Measurements from ENCODE around the gene SUCNR1.
"Not testable (repeated sequence)": the region's sequence is repeated elsewhere in the genome, so short reads cannot be mapped to it uniquely, and the experiment has no call there.

SUCNR1 gene, protein sequence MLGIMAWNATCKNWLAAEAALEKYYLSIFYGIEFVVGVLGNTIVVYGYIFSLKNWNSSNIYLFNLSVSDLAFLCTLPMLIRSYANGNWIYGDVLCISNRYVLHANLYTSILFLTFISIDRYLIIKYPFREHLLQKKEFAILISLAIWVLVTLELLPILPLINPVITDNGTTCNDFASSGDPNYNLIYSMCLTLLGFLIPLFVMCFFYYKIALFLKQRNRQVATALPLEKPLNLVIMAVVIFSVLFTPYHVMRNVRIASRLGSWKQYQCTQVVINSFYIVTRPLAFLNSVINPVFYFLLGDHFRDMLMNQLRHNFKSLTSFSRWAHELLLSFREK

DNA sequence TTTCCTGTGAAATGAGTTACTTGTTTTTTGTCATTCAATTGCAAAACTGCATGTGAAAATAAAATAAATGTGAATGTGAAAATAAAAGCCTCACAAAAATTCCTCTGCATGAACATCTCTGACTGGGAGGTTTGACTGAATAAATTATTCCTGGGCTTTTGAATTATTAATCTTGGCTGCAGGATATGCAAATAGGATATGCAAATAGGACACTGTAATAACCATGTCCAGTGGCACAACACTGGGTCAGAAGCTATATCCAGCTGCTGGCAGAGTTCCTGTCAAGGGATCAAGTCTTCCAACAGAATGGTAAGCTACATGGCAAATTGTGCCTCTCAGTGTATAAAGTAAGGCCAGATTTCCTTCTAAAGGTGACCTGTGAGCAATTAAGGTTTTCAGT lies at the start of gene SUCNR1:
Gene SUCNR1 (plus strand): TSS at position 246 of the 400 bp plus-strand sequence. CDS start 6,250 bp downstream, outside the sequence.
- no peak for FAIRE-seq
- no peak for DNase-seq (ENCODE audit: low spot score)

DNA sequence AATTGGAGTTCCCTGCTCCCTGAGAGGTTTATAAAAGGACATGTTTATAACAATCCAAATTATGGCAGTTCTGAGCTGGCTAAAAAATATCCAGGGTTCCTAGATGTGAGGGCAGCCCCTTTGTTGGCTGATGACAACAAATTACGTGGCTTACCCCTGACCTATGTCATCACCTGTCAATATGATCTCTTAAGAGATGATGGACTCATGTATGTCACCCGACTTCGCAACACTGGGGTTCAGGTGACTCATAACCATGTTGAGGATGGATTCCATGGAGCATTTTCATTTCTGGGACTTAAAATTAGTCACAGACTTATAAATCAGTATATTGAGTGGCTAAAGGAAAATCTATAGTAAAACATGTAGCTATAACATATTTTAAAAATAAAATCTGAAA lies 45.6 kb upstream of the SUCNR1 start:
- FAIRE-seq, result no peak
- DNase-seq (ENCODE audit: low spot score), result no peak

DNA sequence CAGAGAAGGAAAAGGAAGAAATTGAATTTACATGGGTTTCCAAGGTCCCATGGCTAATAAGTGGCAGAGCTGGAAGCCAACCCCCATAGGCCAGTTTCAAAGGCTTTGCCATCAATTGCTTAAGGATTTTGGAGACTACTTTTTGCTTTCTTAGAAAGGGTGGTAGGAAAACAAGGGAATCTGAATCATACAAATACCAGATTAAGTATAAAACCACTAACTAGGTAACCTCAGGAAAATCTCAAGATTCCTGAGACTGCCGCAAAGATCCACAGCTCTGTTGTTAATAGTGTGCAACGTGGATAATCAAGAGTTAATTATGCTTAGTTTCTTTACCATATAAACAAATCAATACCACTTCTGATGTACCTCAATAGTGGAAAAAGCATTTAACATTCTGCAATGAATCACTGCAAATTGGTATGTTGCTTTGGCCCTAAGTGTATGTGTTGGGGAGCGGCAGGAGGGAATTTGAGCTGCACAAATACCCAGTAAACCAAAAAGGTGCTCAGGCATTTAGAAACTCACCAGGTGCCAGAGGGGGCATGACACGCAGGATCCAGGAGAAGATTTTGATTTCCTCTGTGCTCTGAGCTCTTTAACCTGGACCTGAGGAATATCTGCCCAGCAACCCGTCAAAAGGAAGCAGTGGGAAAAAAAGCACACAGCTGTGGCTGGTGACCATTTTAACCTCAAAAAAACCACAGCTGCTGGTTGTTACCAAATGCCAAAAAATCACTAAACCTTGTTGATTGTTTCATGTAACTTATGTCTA lies 37.5 kb upstream of the SUCNR1 start:
- peak; percentile 27 for DNase-seq (ENCODE audit: low spot score)

DNA sequence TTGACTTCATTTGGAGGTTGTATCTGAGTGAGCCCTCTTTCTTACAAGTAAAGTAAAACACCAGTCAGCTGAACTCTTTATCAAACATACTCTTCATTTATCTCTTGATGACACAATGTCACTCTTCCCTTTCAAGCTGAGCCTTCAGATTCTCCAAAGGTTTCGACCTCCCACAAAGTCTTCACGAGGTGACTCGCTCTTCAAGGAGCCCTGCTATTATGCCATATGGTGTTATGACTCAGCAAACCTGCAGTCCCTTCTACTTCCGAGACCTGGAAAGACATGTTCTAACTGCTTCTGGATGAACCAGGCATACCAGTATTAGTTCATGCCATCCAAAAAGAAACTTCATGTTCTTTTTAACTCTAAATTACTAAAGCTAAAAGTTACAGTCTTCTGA lies 36.4 kb upstream of the SUCNR1 start:
- peak; percentile 91 for FAIRE-seq
- DNase-seq (ENCODE audit: low spot score), result peak; percentile 85

More for the DNA sequence above, 37.5 kb upstream of the SUCNR1 start:
- FAIRE-seq, result peak; percentile 90

DNA sequence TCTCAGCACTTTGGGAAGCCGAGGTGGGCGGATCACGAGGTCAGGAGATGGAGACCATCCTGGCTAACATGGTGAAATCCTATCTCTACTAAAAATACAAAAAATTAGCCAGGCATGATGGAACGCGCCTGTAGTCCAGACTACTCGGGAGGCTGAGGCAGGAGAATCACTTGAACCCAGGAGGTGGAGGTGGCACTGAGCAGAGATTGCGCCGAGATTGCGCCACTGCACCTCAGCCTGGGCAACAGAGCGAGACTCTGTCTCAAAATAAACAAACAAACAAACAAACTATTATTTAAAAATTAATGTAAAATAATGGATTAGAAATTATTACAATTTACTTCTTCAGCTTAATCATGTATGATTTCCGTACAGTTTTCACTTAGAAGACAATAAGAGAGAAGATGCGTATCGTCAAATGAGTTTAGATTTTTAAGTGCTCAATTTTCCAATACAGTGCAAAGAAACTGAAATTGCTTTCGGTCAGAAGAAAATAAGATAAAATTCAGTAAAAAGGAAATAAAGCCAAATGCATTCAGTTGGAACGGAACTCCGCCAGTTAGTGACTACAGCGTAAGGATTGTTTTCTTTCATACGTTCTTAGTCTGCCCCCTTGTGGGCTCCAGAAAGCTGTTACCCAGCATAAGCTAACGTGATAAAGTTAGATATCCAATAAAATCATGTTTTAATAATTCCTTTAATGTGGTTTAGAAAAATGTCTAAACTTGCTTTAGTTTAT lies 34.7 kb upstream of the SUCNR1 start:
- peak; percentile 71 for DNase-seq (ENCODE audit: low spot score)
- FAIRE-seq, result peak; percentile 87

DNA sequence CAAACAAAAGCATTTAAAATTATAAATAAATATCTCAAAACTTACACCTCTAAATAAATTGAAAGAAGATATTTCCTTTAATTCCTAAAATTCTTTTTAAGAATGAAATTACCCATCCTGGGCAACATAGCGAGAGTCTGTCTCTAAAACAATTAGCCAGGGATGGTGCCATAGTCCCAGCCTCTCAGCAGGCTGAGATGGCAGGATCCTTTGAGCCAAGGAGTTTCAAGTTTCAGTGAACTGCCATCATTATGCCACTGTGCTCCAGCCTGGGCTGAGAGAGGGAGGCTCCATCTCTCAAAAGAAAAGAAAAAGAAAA lies 34.2 kb upstream of the SUCNR1 start:
- no peak for FAIRE-seq
- no peak for DNase-seq (ENCODE audit: low spot score)

DNA sequence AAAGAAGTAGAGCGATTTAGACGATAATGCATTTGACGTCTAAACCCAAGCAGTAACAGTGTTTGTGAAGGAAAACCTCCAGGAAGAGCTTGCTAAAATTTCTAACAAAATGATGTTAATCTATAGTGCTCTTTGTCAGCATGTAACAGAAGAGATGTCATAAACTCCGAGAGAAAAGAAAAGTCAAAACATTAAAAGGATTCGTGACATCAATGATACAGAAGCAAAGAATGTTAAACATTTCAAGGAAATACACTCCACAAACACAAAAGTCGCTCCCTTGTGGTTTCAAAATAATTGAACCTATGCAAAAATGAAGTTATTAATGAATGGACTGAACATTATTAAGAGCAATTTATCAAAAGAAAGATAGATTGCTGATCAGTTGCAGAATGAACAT lies 31.6 kb upstream of the SUCNR1 start:
- DNase-seq (ENCODE audit: low spot score), result no peak
- no peak for FAIRE-seq

DNA sequence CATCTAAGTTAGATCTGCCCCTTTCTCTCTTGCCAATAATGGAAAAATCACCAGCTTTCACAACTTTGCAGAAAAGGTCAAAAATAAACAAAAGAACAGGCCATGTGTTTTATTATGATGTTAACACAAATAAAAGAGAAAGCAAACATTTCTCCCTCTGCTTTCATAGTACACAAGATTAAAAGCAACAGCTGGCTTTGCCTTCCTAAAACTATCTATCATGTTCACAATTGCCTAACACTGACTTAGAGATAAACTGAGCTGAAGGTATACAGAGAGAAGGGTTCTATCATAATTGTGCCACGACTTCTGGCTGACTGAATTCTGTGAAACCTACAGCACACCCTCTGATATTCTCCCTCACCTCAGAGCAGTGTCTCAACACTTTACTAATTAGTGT lies 30.2 kb upstream of the SUCNR1 start:
- no peak for FAIRE-seq
- no peak for DNase-seq (ENCODE audit: low spot score)

DNA sequence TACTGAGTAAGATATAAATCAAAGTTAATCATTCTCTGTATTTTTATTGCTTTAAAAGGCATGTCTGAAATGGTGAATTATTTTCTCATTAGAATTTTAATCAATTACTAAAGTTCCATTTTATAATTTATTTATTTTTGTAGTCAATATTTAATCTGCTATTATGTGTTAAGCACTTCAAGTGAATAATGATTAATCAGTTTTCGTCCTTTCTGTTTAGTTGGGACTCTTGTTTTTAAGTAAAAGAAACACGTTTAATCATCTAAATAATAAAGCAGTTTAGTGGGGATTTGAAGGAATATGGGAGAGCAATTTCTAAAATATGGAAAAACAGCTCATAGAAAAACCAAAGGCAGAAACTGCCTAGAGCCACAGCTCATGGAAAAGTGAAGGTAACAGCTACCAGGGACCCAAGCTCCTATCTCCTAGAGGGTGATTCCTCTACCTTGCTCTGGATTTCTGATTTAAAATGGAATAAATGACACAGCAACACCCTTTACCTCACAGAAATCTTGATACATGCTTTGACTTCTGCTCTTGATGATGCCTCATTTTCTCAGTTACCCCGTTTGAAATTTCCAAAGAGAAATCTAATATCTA lies 28.0 kb upstream of the SUCNR1 start:
- no peak for FAIRE-seq
- no peak for DNase-seq (ENCODE audit: low spot score)

DNA sequence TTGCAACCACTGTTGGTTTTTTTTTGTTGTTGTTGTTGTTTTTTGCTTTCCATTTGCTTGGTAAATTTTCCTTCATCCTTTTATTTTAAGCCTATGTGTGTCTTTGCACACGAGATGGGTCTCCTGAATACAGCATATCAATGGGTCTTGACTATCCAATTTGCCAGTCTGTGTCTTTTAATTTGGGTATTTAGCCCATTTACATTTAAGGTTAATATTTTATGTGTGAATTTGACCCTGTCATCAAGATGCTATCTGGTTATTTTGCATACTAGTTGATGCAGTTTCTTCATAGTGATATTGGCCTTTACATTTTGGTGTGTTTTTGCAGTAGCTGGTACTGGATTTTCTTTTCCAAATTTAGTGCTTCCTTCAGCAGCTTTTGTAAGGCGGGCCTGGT lies 23.4 kb upstream of the SUCNR1 start:
- not testable (repeated sequence) for DNase-seq (ENCODE audit: low spot score); FAIRE-seq

DNA sequence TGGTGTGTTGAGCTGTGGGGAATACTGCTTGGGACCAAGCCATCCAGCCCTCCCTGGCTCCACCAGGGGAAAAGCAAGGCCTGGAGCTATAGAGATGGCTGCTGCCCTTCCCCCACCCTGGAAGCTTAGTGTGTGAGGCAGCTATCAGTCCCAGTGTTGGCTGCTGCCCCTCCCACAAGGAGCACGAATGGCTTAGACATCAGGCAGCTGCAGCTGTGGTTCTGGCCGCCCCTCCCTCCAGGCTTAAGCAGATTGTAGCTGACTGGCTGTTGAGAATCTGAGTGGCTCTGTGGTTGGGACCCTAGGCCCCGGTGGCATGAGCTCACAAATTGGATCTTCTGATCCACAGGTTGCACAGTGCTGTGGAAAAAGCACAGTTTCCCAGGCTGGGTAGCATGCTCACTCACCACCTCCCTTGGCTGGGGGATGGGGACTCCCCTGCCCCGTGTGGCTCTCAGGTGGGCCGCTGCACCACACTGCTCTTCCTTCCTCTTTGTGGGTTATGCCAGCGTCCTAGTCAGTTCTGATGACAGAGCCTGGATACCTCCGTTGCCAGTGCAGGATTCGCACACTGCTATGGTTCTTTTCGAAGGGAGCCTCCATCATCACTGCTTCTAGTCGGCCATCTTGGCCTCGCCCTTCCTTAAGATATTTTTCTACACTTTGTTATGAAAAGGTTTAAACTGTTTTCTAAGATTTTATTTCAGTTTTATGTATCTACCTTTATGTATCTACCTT lies 21.2 kb upstream of the SUCNR1 start:
- DNase-seq (ENCODE audit: low spot score) (no peak), FAIRE-seq (no peak)

DNA sequence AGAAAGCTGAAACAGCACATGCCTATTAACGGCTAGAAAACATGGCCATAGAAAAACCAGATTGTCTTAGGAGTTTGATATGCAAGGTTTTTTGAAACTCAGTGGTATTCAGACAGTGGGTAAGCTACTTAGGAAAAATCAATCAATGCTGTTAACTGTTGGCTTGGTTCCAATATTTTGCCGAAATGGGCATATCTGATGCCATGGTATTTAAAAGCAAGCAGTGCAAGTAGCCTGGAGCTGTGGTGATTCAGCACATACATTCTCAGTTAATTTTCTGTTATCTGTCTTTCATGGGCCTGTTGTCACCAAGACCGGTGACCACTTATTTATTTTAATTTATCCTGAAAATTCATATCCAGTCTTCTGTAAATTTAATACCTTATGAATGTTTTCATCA lies 17.3 kb upstream of the SUCNR1 start:
- no peak for DNase-seq (ENCODE audit: low spot score)
- no peak for FAIRE-seq

DNA sequence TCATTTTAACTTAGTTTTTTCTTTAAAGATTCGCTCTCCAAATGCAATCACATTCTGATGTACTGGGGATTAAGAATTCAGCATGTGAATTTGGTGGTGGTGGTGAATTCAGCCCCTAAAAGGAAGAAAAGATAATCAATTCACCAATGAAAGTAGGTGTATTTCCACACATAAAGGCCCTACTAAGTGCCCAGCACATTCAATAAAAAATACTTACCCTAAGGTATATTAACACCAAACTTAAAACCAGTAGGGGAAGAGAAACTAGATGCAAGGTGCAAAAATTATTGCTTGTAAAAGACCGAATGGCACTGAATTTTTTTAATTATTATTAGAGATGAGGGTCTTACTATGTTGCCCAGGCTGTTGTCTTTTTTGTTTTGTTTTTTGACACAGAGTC lies 16.8 kb upstream of the SUCNR1 start:
- DNase-seq (ENCODE audit: low spot score) (no peak), FAIRE-seq (no peak)

DNA sequence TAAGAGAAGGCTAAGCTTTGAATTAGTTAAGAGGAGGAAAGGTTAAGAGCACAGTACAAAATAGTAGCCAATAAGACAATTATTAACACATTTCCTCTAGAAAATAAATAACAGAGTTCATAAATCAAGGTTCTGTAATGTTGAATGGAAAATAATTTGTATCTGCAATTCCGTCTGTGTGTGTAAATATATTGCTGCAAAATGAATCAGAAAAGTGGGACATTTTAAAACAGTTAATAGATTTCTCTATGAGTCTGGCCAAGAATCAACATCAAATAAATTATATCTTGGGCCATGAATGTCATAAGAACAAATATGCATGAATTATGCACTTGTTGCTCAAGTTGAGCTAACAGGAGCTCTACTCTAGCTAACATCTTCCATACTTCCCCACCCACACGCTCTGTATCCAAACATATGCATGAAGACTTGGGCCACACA lies 14.2 kb upstream of the SUCNR1 start:
- FAIRE-seq (peak; percentile 54), DNase-seq (ENCODE audit: low spot score) (no peak)

DNA sequence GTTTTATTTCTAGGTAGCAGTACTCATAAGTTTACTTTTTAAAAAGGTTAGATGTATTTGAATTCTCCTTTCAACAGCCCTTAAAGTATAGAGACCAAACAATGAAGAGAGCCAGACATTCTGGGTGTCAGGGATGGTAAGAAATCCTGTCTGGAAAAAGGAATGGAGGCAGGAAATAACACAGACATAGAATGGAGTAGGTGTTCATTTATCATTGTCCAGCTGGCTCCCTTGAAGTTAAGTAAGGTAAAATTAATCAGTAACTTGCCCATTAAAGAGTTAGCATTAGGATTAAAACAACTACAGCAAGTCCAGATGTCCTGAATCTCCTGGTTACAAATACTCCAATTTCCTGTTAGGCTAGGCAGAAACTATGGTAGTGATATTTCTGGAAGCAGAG lies 13.5 kb upstream of the SUCNR1 start:
- peak; percentile 51 for DNase-seq (ENCODE audit: low spot score)
- FAIRE-seq, result peak; percentile 80

DNA sequence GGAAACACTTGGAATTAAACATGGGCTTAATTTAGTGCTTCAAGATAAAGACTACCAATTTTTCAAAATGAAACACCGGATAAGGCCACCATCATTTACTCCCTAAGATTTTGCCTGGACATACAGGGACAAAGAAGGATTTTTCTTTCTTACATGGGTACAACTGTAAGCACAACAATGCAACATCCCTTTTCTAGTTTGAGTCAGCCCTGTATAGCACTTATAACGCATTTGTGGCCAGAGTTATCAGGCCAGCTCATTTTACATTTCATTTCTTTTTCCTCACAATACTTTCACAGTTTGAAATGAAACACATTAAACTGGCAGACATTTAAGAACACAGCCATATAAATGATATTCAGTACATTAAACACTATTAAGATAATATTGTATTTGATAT lies 9.8 kb upstream of the SUCNR1 start:
- no peak for FAIRE-seq

DNA sequence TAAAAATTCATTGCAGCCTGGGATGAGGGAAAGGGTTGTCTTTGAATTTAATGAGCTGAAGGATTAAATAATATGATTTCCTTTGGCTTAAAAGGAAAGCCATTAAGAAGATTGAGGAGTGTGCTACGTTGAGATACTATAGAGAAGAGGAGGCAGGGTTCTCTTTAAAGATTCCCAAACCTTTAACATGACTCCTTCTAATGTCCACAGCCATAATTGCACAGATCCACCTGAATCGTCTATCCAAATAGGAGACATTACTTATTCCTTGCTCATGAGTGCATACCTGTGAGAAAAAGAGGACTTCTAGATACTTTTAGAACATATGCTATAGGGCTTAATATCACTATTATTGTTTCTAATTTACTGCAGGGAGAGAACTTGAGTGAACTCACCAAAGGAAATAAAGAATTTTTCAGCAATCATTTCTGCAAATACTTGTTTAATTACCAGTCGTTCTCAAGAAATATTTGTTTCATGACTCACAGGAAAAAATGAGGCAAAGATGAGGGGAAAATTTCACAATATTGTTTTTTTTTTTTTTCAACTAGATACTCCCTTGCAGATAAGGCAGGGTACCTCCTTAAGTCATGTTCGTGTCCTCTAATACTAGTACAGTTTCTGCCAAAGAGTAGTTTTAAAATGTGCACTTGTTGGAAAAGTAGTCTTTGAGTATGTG lies 8.9 kb upstream of the SUCNR1 start:
- FAIRE-seq (peak; percentile 76), DNase-seq (ENCODE audit: low spot score) (peak; percentile 42)

More for the DNA sequence above, 9.8 kb upstream of the SUCNR1 start:
- no peak for DNase-seq (ENCODE audit: low spot score)

DNA sequence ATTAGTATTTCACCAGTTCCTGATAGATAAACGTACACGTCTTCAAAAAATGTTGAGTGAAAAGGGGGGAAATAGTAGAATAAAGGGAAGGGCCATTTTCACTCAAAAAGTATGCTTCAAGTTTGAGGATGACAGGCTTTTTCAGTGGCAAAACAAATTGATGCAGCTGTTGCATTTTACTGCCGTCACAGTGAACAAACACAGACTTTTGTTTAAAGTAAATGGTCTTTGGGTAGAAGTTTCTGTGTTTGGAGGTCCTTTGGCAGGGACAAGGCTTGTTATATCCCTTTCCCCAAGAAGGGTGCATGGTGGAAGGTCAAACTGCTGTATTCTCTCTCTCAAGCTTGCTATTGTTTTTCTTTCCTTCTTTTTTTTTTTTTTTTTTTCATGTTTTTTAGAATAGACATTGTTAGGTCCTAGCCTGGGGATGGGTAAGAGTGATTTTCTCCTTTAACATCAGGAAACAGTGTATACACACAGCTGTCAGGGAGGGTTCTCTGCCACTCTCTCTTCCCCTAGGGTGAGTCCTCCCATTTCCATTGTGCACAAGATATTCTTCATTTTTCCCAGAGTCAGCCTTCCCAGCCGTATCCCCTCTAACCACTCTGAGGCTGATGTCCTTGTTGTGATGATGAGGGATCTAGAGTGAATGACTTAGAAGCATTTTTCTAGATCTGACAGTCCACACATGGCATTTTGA lies 6.6 kb upstream of the SUCNR1 start:
- FAIRE-seq (no peak), DNase-seq (ENCODE audit: low spot score) (no peak)

DNA sequence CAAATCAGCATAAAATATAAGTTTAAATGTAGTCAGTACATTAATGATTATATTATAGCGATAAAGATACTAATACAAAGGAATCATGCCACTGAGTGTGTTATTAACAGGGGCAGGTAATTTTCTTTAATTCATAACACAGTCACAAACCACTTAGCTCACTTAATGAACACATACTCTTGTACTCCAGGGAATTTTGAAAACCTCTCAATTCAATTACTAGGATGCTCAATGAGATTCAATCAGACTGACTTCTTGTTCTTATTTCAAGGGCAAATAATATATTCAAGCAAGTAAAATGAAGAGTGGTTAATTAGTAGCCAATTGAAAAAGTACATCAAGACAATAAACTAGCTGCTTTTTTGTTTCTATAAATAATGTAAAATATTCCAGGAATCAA lies 5.8 kb upstream of the SUCNR1 start:
- no peak for FAIRE-seq
- no peak for DNase-seq (ENCODE audit: low spot score)

DNA sequence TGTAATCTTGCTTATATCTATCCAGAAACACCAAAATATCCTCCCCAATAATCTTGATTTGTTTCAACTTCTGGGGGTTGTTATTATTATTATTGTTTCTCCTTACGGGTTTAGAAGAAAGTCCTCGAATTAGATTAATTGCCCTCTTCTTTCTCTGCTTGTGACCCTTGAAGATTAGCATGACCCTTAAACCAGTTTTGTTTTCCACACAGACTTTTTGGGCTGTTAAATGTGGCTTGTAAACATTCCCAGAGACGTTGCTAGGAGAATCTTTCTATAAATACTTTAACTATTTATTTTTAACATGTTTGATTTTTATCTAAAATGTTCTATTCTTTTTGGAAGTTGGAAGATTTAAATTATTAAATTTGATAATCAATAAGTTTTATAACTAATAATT lies 4.3 kb upstream of the SUCNR1 start:
- DNase-seq (ENCODE audit: low spot score), result no peak
- peak; percentile 69 for FAIRE-seq
